ENCODE data around the gene DIPK1A. TPM values are rescaled to one million over a fixed set of nuclear protein-coding genes. Genes with fewer than 3 reads are reported as not detected.
"Not testable (repeated sequence)": the region's sequence is repeated elsewhere in the genome, so short reads cannot be mapped to it uniquely, and the experiment has no call there.

Gene DIPK1A
- total RNA-seq, 2 donors from 2014 or later, result 14.3 to 14.4 TPM

DNA sequence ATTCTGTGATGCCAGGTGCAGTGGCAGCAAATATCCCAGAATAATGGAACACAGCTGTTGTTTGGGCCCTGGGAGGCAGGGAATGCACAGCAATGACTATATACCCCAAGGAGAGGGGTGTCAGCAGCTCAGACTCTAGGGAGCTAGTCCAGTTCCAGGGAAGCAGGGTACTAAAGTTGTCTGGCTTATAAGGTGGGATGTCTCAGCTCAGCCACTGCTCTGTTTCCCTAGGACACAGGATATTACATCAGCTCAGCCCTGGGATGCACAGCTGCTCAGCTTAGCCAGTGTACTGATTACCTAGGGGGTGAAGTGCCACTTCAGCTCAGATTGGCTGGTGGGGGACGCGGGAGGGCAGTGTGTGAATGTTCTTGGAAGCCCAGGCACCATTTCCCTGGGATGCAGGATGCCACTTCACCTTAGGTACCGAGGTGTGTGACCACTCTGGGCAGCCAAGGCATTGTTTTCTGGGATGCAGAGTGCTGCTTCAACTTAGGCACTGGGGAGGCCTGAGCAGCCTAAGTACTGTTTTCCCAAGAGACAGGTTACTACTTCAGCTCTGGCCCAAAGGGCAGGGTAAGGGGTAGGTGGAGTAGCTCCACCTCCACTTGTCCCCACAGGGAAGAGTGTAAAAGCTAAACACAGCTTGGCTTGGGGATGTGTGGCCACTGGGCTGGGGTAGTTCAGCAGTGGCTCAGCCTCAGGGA is 59.4 kb downstream of the DIPK1A start:
- no peaks in the 10 kb centered on the region for H3K27me3 ChIP-seq
- TF ChIP-seq, protein P1, sequence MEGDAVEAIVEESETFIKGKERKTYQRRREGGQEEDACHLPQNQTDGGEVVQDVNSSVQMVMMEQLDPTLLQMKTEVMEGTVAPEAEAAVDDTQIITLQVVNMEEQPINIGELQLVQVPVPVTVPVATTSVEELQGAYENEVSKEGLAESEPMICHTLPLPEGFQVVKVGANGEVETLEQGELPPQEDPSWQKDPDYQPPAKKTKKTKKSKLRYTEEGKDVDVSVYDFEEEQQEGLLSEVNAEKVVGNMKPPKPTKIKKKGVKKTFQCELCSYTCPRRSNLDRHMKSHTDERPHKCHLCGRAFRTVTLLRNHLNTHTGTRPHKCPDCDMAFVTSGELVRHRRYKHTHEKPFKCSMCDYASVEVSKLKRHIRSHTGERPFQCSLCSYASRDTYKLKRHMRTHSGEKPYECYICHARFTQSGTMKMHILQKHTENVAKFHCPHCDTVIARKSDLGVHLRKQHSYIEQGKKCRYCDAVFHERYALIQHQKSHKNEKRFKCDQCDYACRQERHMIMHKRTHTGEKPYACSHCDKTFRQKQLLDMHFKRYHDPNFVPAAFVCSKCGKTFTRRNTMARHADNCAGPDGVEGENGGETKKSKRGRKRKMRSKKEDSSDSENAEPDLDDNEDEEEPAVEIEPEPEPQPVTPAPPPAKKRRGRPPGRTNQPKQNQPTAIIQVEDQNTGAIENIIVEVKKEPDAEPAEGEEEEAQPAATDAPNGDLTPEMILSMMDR (IDR thresholded peaks at IDR 0.05), result no peak
- no peak overlapping the region for H3K4me3 ChIP-seq
- no peaks in the 10 kb centered on the region for H3K4me1 ChIP-seq
- H3K27ac ChIP-seq, result no peak overlapping the region
- no peak overlapping the region for H3K9ac ChIP-seq (ENCODE audit: low read depth in 2 of 2, low read length in 2 of 2)
- DNase-seq, result no peak
- no peaks in the 10 kb centered on the region for H3K9me3 ChIP-seq
- no peaks in the 10 kb centered on the region for H3K36me3 ChIP-seq
- intact Hi-C loops (cut with DNase I), result no loop called here

DNA sequence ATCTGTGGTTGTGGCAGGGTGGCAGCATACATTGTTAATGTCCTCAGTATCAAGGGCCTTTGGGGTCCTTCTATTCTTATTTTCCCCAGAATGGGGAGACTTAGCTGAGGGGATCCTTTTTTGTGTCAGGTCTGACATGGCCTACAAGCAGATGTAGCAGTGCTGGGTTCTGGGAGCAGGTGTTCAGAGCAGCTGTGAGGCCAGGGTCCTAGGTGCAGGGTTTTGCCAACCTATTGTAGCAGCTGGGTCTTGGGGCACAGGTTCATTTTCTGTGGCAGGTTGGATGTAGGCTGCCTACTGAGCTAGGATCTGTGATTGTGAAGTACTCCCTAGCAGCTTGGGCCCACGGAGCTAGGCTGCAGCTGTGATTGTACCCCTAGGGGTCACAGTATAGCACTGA is 60.1 kb downstream of the DIPK1A start:
- H3K9ac ChIP-seq (ENCODE audit: low read depth in 2 of 2, low read length in 2 of 2), result no peak overlapping the region
- no peak overlapping the region for H3K4me3 ChIP-seq
- no peaks in the 10 kb centered on the region for H3K36me3 ChIP-seq
- H3K9me3 ChIP-seq, result no peaks in the 10 kb centered on the region
- TF ChIP-seq, protein P1 (IDR thresholded peaks at IDR 0.05), result no peak
- intact Hi-C loops (cut with DNase I), result no loop called here
- H3K27ac ChIP-seq, result no peak overlapping the region
- no peaks in the 10 kb centered on the region for H3K27me3 ChIP-seq
- H3K4me1 ChIP-seq, result no peaks in the 10 kb centered on the region
- DNase-seq, result no peak

GRCh38 chr1:92900539-92900938 is 60.7 kb downstream of the DIPK1A start:
- no peak overlapping the region for H3K27ac ChIP-seq
- no peaks in the 10 kb centered on the region for H3K27me3 ChIP-seq
- no peak overlapping the region for H3K9ac ChIP-seq (ENCODE audit: low read depth in 2 of 2, low read length in 2 of 2)
- H3K9me3 ChIP-seq, result no peaks in the 10 kb centered on the region
- H3K4me3 ChIP-seq, result no peak overlapping the region
- no peaks in the 10 kb centered on the region for H3K36me3 ChIP-seq
- intact Hi-C loops (cut with DNase I), result no loop called here
- no peaks in the 10 kb centered on the region for H3K4me1 ChIP-seq
- TF ChIP-seq, protein P1 (IDR thresholded peaks at IDR 0.05), result no peak
- no peak for DNase-seq

- H3K36me3 ChIP-seq, result no peaks in the 10 kb centered on the region
- no peak for DNase-seq
- no peaks in the 10 kb centered on the region for H3K27me3 ChIP-seq
- TF ChIP-seq, protein P1 (IDR thresholded peaks at IDR 0.05), result no peak
- H3K9ac ChIP-seq (ENCODE audit: low read depth in 2 of 2, low read length in 2 of 2), result no peak overlapping the region
- no peak overlapping the region for H3K27ac ChIP-seq
- no peak overlapping the region for H3K4me3 ChIP-seq
- no peaks in the 10 kb centered on the region for H3K4me1 ChIP-seq
- intact Hi-C loops (cut with DNase I), result no loop called here
- H3K9me3 ChIP-seq, result no peaks in the 10 kb centered on the region
These were observed 61.5 kb downstream of the DIPK1A start for GRCh38 chr1:92899780-92900179.

GRCh38 chr1:92898053-92898452 is 63.2 kb downstream of the DIPK1A start:
- H3K4me3 ChIP-seq; intact Hi-C loops (cut with DNase I); H3K36me3 ChIP-seq; H3K9ac ChIP-seq (ENCODE audit: low read depth in 2 of 2, low read length in 2 of 2); H3K9me3 ChIP-seq; H3K27me3 ChIP-seq; H3K4me1 ChIP-seq; H3K27ac ChIP-seq; DNase-seq: not testable (repeated sequence)

DNA sequence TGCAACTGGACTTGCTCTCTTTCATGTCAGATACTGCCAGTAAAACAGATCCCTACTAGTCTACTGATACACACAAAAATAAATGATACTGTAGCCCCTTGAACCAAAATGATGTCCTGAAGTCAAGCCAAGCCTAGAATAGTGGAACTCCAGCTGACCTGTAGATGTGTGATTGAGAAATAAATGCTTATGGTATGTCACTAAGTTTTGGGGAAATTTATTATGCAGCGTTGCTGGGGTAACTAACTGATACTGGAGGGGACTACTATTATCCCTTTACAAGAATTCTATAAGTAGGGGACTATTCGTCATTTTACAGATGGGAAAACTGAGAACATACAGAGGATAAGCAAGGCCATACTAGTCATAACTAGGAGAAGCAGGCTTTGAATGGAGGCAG is 73.8 kb downstream of the DIPK1A start:
- no peak for DNase-seq
- Histone ChIP-seq H3K4me3 (no peak overlapping the region), H3K9ac (ENCODE audit: low read depth in 2 of 2, low read length in 2 of 2) (no peak overlapping the region), H3K9me3 (no peaks in the 10 kb centered on the region), H3K27me3 (no peaks in the 10 kb centered on the region), H3K36me3 (no peaks in the 10 kb centered on the region), H3K4me1 (no peaks in the 10 kb centered on the region), H3K27ac (no peak overlapping the region)
- TF ChIP-seq, protein P1 (IDR thresholded peaks at IDR 0.05), result no peak
- intact Hi-C loops (cut with DNase I), result no loop called here

All from colonic mucosa (tissue), 4 donors.